GM15510 (cell line): ENCODE data around the gene RGSL1.

Experiments used
- POLR2A ChIP-seq: IDR thresholded peaks from 3 replicates; pipeline ENCODE4 v1.6.1; 2011; ENCODE audit warnings: borderline replicate concordance; ENCODE audit not compliant: insufficient read length; ENCODE audit errors: extremely low read depth

RGSL1 gene

DNA sequence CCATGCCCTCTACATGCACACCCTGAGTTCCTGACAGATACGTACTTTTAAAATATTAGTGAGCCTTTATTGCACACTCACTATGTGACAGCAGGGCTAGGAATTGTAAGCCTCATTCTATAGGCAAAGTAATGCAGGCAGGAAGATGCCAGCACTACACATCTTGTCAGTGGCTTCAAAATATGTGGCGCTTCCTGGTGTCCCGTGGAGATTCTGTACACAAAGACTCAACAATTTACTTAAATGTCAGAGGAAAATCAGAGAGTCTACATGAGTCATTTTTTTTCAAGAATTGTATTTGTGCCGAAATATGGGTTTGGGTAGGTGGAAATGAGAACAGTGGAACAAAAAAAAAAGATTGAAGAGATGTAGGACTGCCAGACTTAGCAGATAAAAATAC lies 111.5 kb downstream of the RGSL1 start:
- no peak for TF ChIP-seq POLR2A

DNA sequence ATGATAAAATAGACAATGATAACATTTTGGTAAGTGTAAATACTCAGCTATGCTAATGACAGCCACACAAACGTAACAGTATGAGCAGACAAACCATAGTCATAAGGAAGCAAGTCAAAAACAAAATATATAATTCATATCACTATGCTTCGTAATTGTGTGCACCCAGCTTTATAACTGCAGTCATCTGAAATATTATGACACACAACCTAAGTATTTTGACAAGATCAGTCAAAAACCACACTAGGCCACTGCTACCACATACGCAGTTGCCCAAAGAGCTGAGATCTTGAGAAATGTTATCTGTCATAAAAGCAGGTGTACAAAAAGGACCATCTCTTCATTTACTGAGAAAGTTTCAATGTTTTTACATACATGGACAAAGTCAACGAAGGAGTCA lies 113.1 kb downstream of the RGSL1 start:
- TF ChIP-seq POLR2A = no peak

DNA sequence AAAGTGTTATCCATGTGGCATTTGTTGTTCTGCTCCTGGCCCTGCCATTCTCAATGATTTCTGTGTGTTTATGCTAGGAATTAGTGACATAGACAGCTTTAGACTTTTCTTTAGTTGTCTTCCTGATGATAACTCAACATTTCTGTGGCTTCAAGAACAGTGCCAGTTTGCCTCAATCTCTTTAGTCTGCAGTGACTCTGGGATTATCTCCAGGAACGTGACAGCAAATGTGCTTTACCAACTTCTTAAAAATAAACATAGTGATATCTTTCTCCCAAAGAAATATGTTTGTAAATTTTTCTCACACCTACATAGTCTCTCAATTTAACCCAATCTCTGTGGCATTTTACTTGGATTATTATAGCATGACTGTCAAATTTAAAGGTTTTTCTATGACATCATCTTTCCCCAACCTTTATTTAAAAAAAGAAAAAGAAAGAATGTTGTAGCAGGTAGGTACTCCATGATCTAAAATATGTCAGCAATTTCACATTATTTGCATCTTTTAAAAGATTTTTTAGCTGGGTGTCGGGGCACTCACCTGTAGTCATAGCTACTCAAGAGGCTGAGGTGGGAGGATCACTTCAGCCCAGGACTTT lies 114.6 kb downstream of the RGSL1 start:
- TF ChIP-seq POLR2A = no peak

DNA sequence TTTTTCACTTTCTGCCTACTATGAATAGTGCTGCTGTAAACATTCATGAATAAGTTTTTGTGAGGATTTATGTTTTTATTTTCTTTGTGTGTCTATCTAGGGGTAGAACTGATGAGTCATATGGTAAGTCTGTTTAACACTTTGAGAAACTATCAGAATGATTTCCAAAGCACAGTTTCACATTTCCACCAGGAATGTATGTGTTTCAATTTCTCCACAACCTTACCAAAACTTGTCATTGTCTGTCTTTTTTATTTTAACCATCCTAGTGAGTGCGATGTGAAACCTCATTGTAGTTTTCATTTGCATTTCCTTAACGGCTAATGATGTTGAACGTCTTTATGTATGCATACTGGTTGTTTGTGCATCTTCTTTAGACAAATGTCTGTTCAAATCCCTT lies 115.6 kb downstream of the RGSL1 start:
- no peak for TF ChIP-seq POLR2A

DNA sequence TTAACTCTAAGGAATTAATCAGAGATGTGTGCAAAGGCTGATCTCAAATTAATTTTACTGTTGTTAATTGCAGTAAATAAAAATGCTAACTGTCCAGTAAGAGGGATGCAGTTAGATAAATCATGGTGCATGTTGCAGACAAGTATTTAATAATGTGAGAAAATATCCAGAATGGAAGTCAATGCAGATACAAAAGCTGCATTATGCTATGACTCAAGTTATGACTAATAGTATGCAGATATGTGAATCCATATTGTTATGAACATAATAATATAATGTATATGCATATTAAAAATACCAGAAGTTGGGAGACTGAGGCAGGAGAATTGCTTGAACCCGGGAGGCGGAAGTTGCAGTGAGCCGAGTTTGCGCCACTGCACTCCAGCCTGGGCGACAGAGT lies 117.7 kb downstream of the RGSL1 start:
- TF ChIP-seq POLR2A = no peak

DNA sequence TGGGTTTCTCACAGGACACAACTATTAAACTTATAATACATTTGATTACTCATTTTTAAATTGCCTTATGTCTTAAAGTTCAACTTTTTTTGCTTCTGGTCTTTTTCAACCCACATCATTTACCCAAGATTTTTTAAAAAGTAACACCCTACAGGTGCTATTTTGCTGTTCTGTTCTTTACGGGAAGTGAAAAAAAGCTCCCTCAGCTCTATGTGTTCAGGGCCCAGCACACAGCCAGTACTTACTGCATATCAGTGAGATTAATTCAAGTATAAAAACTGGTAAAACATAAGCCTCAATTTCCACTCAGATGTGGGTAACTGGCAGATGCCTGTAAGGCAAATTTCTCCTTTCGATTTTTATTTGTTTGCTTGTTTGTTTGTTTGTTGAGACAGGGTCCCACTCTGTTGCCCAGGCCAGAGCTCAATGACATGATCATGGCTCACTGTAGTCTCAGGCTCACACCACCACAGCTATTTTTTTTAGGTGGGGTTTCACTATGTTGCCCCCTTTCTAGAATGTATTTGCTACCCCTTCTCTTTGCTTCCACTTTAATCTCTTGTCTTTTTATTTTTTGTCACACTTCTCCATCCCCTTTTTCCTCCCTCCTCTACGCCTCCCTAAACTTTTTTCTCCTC lies 118.8 kb downstream of the RGSL1 start:
- no peak for TF ChIP-seq POLR2A

DNA sequence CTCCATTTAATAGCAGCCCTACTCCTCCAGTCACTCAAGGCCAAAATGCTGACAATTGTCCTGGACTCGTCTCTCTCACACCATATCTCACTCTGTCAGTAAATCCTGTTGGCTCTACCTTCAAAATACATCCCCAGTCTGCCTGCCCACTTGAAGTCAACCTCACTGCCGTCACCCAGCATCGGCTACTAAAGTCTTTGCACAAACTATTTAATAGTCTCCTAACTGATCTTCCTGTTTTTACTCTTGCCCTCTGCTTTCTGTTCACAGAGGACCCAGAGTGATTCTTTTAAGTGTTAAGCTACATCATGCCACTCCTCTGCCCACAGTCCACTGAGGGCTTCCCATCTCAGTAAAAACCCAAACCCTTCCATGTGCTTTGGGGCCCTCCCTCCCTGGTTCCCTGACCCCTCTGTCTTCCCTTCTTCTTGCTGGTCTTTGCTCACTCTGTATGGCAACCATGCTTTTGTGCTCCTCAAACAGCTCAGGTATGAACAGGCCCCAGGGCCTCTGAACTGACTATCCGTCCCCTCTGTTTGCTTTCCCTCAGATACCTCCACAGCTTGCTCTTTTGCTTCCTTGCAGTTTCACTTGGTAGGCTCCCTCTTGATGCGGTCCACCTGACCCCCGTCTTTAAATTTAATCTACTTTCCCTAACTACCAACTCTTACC lies 120.1 kb downstream of the RGSL1 start:
- TF ChIP-seq POLR2A = no peak

DNA sequence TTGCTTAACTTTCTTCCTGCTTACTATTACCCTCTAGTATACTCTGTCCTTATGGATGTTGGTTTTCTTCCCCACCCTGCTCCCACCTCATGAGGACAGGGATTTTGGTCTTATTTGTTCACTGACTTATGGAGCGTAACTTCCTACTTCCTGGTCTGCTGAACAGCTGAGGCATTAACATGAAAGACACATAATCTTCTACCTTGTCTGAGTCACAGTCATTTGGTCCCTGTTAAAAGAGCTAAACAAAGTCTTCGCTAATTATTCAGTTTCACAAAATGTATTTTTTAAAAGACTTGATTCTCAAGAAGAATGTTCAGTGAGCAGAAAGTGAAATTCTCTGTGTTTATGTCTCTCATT lies 120.6 kb downstream of the RGSL1 start:
- TF ChIP-seq POLR2A = no peak

DNA sequence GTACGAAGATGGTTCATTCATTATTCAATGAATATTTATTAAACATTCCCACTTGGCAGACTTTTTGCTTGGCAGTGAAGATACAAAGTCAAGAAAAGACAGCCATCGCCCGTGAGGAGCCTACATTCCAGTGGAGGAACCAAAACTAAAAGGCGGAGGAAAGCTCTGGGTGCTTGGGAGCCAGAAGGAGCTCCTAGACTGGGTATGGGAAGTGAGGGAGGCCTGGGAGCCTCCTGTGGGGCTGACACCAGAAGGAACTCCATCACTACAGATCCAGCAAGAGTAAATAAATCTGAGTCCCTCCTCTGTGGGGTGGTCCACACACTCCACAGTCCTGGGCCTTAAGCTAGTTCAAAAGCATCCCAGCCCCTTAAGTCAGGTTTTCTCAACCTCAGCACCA lies 124.2 kb downstream of the RGSL1 start:
- TF ChIP-seq POLR2A = no peak

DNA sequence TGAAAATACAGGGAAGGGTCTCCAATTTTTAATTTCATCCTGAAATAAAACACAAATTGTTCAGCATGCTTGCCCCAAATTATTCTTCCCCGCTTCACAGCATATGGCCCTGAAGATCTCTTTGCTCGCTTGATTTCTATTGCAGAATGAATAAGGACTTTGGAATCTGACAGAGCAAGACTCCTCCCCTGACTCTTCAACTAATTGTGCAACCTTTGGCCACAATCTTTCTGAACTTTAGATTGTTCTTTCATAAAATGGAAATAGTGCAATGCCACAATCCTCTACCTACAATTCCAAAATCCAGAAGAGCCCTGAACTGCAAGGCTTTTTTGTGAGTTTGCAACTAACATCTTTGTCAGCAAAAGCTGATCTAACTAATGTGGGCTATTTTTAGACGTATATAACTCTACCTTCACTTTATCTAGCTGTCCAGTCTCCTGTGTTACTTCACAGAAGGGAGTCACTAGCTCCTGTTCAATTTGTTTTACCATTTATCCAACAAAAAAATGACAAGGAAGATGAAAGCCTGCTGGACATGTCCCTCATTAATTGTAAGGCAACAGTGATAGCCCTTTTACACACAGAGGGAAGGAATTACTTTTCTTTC lies 125.7 kb downstream of the RGSL1 start:
- no peak for TF ChIP-seq POLR2A

DNA sequence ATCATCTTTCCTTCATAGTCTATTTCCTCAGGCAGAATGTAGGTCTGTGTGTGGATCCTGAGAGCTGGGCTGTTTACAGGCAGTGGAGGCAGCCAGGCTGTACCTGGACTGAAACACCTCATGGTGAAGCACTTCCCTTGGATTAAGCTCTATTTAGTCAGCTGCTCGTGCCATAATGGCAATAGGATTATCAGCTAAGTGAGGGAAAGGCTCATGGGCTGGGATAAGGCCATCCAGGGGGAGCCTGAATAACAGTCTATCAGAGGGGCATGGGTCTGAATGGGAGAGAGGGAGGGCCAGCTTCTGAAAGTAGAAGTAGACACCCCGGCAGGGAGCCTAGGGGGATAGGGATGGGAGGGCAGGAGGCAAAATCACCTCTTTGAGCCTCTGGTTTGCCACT lies 130.8 kb downstream of the RGSL1 start:
- TF ChIP-seq POLR2A = no peak

DNA sequence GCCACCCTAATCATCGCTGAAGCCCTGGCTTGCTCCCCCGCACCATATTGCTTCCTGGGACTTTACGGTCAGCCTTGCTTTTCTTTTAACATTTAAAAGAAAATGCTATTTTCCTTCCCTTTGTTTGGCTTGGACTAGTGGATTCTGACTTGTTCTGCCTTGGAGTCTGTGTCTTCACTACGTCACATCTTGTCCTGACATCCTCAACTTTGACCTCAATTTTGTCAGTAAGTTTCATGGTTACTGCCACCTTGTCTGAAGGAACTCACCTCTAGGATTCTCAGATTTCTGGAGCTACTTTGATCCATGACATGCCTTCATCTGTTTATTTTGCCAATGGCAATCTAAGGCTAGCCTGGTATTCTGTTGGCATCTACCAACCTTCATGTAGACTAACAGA lies 134.8 kb downstream of the RGSL1 start:
- no peak for TF ChIP-seq POLR2A

DNA sequence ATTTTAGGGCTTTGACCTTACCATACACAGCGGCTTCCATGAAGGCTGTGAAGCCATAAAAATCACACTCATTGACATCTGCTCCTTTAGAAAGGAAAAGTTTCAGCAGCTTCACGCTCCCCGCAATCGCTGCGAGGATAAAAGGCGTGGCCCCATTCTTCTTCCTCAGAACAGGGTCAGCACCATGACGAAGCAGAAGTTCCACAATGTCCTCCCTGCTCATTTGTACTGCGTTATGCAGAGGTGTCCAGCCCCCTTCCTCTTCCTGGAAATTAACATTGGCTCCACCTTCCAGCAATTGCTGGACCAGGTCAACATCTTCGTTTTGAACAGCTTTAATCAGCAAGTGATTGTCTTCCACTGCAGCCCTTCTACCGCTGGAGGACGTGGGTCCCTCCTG lies 136.4 kb downstream of the RGSL1 start:
- TF ChIP-seq POLR2A = no peak

DNA sequence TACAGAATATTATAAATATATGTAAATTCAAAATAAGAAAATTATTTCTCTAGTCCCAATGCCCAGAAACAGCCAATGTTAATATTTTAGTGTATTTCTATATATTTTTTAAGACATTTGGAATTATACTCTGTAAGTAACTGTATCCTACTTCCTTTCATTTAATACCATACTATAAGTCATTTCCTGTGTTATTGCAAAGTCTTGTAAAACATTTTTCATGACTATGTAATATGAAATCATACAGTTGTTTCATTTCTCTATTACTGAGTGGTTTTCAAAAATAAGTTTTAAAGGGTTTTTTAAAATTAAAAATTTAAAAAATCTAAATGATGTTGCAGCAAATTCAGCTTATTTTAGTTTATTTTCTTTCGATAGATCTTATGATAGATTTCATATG lies 137.1 kb downstream of the RGSL1 start:
- TF ChIP-seq POLR2A = no peak

DNA sequence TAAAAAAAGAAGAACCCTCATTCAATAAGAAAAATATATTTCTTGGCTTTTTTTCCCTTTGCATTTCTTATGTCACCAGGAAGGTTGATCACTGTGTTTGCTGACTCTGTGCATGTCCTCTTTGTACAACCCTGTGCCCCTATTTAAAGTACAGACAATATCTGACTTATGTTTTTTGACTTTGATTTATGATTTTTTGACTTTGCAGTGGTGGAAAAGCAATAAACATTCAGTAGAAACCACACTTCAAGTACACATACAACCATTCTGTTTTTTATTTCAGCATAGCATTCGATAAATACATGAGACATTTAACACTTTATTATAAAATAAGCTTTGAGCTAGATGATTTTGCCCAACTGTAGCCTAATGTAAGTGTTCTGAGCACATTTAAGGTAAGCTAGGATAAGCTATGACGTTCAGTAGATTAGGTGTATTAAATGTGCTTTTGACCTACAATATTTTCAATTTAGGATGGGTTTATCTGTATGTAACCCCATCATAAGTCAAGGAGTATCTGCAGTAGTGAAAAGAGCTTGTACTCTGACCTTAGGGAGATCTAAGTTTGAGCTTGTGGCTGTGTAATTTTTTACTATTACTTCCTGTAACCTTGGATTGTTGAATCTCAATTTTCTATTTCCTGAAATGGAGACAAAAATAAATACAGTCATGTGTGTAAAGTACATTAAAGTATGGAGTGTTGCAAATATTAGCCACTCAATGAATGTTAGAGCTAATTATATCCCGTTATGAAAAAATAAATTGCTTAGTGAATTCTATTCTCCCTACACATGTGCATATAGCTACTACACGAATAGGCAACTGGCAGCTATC lies 137.9 kb downstream of the RGSL1 start:
- TF ChIP-seq POLR2A = no peak
